Lower lobe of right lung (tissue), 2 donors: ENCODE data around the gene ROBO1. TPM values are rescaled to one million over a fixed set of nuclear protein-coding genes. Genes with fewer than 3 reads are reported as not detected.
"Not testable (repeated sequence)": the region's sequence is repeated elsewhere in the genome, so short reads cannot be mapped to it uniquely, and the experiment has no call there.

Experiments
- ATAC-seq, 2 donors: fragments of 200-7000 bp; cut with Tn5 transposase; one replicate each; pipeline ENCODE4 v1.9.1; 2020 to 2022; ENCODE audit warnings: mild to moderate bottlenecking in 2 of 2, moderate library complexity in 2 of 2
- DNase-seq: peaks from one replicate; pipeline ENCODE4 v3.0.0-alpha.2; 2020
- H3K27ac ChIP-seq: fragments of 200-600 bp; one replicate; pipeline ENCODE4 v1.8.0; 2022
- H3K27me3 ChIP-seq: fragments of 200-600 bp; one replicate; pipeline ENCODE4 v1.8.0; 2022; ENCODE audit warnings: low read depth
- H3K36me3 ChIP-seq: fragments of 200-600 bp; one replicate; pipeline ENCODE4 v1.8.0; 2022; ENCODE audit warnings: mild to moderate bottlenecking
- H3K4me1 ChIP-seq: fragments of 200-600 bp; one replicate; pipeline ENCODE4 v1.8.0; 2022
- H3K4me3 ChIP-seq: fragments of 200-600 bp; one replicate; pipeline ENCODE4 v1.8.0; 2022; ENCODE audit warnings: mild to moderate bottlenecking
- H3K9me3 ChIP-seq: fragments of 200-600 bp; one replicate; pipeline ENCODE4 v1.8.0; 2022
- CTCF ChIP-seq: fragments of 200-600 bp; IDR thresholded peaks from one replicate; pipeline ENCODE4 v1.8.0; 2022; ENCODE audit warnings: antibody characterized with exemption, mild to moderate bottlenecking
- intact Hi-C: fragments of 100-400 bp; cut with DNase I; formaldehyde crosslinking; loops from one replicate; pipeline ENCODE4 v1.11.0; 2022
- total RNA-seq: library from RNA; stranded (reverse); fragmentation: NEBNext Ultra II Directional; extraction: Animal tissue kit (Norgen Biotek cat#: 25700); gene quantifications from one replicate; pipeline ENCODE4 v1.2.1, GENCODE V29; 2021
- donor health status: DM: no; HTN: yes; CAD: no; lungs with severe emphysema.

ROBO1 gene
- total RNA-seq, 1 donor from 2014 or later, result 14.8 TPM

DNA sequence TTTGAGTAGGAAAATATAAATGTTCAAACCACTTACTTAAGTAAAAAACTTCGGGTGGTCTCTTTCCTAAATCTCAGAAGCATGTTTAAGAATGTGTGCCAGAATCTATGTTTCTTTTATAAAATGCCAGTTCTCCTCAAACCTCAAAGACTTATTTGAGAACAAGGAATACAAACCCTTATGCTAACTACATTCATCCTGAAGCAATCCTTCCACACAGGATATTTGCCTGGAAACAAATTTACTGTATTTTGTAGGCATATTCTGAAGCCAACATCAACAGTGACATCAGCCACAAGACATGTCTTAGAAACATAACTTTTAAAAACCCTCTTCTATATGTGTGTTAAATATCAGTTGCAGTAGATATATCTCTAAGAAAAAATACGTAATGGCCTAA lies 1077.0 kb downstream of the ROBO1 start:
- DNase-seq, result no peak

GRCh38 chr3:78689378-78689777 lies 1078.4 kb downstream of the ROBO1 start:
- DNase-seq, result no peak
- intact Hi-C loops, result no loop called here
- Histone ChIP-seq H3K4me1 (no peaks in the 10 kb centered on the region), H3K27me3 (no peaks in the 10 kb centered on the region), H3K4me3 (no peak overlapping the region), H3K27ac (no peak overlapping the region), H3K9me3 (no peaks in the 10 kb centered on the region), H3K36me3 (no peaks in the 10 kb centered on the region)
- TF ChIP-seq CTCF, result no peak
- ATAC-seq, result no peak

More for the DNA sequence above, 1077.0 kb downstream of the ROBO1 start:
- no peak overlapping the region for H3K4me3 ChIP-seq
- no peak overlapping the region for H3K27ac ChIP-seq
- H3K9me3 ChIP-seq, result no peaks in the 10 kb centered on the region
- H3K36me3 ChIP-seq, result no peaks in the 10 kb centered on the region
- no peak for TF ChIP-seq CTCF
- no peaks in the 10 kb centered on the region for H3K27me3 ChIP-seq
- no peaks in the 10 kb centered on the region for H3K4me1 ChIP-seq
- intact Hi-C loops, result no loop called here
- no peak for ATAC-seq

DNA sequence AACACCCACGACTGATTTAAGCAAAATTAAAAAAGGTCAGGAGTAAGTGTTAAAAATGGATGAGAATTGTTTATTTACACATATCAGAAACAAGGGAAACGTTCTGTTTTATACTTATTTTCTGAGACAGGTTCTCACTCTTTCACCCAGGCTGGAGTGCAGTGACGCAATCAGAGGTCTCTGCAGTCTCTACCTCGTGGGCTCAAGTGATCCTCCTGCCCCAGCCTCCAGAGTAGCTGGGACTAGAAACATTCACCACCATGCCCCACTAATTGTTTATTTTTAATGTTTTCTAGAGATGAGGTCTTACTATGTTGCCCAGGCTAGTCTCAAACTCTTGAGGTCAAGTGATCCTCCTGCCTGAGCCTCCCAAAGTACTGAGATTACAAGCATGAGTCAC lies 1080.3 kb downstream of the ROBO1 start:
- TF ChIP-seq CTCF, result no peak
- no peaks in the 10 kb centered on the region for H3K27me3 ChIP-seq
- ATAC-seq, result no peak
- H3K4me3 ChIP-seq, result no peak overlapping the region
- no peak for DNase-seq
- H3K36me3 ChIP-seq, result no peaks in the 10 kb centered on the region
- H3K9me3 ChIP-seq, result no peaks in the 10 kb centered on the region
- no peak overlapping the region for H3K27ac ChIP-seq
- intact Hi-C loops, result no loop called here
- no peaks in the 10 kb centered on the region for H3K4me1 ChIP-seq

GRCh38 chr3:78683284-78683683 lies 1084.5 kb downstream of the ROBO1 start:
- no peaks in the 10 kb centered on the region for H3K9me3 ChIP-seq
- no peak for TF ChIP-seq CTCF
- no peaks in the 10 kb centered on the region for H3K27me3 ChIP-seq
- no peak overlapping the region for H3K4me3 ChIP-seq
- ATAC-seq, result no peak
- H3K27ac ChIP-seq, result no peak overlapping the region
- H3K4me1 ChIP-seq, result no peaks in the 10 kb centered on the region
- no peaks in the 10 kb centered on the region for H3K36me3 ChIP-seq
- intact Hi-C loops, result no loop called here
- no peak for DNase-seq

- not testable (repeated sequence) for DNase-seq, H3K27ac ChIP-seq, H3K4me1 ChIP-seq
Measured at GRCh38 chr3:78675119-78675805, 1092.5 kb downstream of the ROBO1 start.

GRCh38 chr3:78670746-78671145 lies 1097.1 kb downstream of the ROBO1 start:
- DNase-seq (no peak), ATAC-seq (no peak)
- intact Hi-C loops, result no loop called here
- H3K4me3 ChIP-seq, result no peak overlapping the region
- no peaks in the 10 kb centered on the region for H3K36me3 ChIP-seq
- TF ChIP-seq CTCF, result no peak
- H3K27ac ChIP-seq, result no peak overlapping the region
- H3K4me1 ChIP-seq, result no peaks in the 10 kb centered on the region
- no peaks in the 10 kb centered on the region for H3K27me3 ChIP-seq
- H3K9me3 ChIP-seq, result no peaks in the 10 kb centered on the region

More at GRCh38 chr3:78675119-78675805, 1092.5 kb downstream of the ROBO1 start:
- intact Hi-C loops, H3K27me3 ChIP-seq, H3K36me3 ChIP-seq, H3K9me3 ChIP-seq, H3K4me3 ChIP-seq, ATAC-seq: not testable (repeated sequence)
